GM18526 (cell line): ENCODE data around the gene CLIP1.

Source experiments
- POLR2A ChIP-seq: IDR thresholded peaks from 3 replicates; pipeline ENCODE4 v1.6.1; 2011; ENCODE audit not compliant: insufficient read length; ENCODE audit errors: extremely low read depth

CLIP1 gene

DNA sequence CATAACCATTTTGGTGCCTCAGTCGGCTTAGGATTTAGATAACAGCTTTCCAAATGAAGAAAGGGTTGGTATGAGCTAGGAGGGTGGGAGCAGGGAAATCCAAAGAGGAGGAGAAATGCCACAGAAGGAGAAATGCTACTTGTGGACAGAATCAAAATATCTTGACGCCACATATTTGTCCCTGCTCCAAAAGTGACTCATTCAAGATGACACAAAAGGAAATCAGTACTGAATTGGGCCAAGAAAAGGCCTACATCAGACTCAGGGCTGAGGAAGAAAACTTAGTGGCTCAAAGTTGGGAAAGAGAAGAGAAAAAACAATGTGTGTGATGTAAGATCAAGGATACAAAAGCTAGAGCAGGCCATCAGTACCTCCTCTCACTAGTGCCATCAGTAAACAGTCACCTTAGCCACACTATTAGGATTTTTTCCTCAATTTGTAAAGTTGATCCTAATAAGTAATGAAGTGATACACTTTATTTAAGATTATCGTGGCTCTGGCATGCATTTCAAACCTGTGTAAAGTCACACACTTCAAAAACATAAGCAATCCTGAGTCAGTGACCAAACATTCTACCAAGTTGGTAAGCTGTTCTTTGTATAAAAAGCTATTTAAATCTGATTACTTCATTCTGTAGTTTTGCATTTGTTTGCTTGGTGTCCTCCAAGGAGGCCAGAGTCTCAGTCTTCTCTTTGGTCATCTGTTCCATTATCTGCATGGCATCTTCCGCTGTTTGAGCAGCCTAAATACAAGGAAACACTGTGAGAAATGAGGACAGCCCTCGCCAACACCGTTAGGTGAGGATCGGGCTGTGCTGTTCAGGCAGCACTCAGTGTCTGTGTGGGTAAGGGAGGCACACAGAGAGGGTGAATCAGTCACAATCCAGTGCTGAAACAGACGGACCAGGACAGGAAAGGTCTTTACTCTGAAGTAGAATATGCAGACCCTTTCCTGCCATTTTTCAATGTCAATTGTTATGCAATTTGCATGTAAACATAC, 103.6 kb downstream of the CLIP1 start:
- TF ChIP-seq POLR2A, result no peak

DNA sequence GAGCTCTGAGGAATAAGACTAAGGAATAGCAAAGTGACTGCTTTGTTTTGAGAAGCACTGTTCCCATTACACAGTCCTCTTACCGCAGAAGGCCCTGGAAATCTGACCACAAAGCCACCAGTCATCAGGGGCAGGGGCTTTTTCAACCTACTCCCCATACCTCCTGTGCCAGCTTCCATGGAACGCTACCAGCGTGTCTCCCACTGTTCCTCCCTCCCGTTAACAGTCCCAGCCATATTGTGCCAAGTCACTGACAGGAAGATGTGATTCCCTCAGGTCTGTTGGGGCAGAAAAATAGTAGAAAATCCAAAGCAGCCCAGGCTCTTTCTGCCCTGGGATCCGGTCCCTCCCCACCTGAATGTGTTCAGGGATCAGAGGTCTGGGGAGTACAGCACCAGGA, 109.5 kb downstream of the CLIP1 start:
- TF ChIP-seq POLR2A, result no peak

DNA sequence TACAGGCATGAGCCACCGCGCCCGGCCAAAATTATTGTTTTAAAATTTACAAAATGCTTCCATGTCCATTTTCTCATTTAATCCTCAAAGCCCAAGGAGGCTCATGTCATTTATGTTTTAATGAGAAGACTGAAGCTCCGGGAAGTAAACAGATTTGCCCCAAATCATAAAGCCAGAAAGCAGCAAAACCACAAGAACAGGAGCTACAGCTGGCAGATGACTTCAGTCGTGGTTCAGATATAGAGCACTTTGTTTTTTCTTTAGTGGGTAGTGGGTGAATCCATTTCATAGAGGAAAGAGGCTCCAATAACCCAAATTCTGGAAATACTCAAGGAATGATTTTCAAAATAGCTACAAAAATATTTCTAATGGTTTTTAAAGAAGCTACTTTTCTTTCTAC, 110.8 kb downstream of the CLIP1 start:
- TF ChIP-seq POLR2A, result no peak

DNA sequence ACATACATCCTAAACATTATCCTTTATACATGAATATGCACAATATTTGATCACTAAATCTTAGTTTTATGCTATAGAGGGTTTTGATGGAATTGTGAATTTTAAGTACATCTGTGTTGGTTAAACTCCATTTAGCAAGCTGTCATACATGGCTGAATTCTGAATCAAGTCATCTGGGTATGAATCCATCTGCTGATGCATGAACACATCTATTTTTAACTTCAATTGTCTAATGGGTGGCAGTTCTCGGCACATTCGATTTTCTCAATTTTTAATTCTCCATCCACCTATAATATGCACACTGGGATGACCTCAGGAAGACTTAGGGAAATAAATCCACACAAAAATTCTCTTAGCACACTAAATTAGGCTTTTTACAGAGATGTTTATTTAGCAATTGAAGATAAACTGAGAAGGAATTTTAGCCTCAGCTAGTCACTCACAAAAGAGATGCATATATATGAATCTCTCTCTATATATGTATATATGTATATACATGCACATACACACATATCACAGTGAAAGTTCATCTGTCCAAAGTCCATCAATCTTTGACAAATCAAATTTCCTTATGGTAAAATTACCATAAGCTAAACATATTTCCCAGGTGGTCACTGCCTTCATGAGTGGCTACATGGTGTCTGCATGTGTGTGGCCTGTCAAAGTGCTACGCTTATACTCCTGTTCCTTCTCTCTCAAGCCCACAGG, 111.7 kb downstream of the CLIP1 start:
- no peak for TF ChIP-seq POLR2A

DNA sequence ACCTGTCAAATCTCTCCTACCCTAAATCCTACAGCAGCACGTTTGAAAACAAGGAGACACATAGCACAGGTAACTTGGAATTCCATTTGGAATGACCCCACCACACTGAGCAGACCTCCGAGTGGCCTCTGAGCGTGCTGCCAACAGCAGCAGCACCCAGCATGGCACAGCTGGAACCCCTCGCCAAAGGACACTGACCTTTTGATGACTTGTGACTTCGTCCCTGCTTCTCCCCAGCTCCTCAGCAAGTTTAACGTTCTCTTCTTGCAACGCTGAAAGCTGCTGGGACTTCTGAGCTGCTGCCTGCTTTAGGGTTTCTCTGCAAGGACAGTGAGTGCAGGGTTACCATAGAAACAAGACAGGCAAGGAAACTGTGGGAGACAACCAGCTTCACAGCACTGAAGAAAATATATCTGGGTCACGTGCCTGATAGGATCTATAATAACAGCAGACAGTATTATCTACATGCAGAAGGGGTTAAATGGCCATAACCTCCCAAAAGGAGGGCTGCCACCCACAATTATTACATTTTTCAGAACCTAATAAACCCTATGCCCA, 112.8 kb downstream of the CLIP1 start:
- TF ChIP-seq POLR2A, result no peak

DNA sequence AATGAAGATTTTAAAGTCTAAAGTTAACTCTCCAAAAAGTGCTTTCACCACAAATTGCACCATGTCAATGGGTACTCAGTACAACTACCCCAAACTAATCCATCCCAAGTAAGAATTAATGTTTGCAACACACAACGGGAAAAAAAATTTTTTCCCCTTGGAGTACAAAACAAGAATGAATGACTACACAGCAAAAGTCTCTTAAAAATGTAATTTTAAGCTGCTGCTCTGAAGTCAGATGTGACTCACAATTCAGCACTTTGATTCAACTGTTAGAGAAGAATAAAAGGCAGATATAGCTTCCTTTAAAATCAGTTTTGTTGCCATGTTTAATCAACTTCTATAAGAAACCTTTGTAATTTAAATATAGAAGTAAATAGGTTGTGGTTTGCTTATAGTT, 113.7 kb downstream of the CLIP1 start:
- no peak for TF ChIP-seq POLR2A

DNA sequence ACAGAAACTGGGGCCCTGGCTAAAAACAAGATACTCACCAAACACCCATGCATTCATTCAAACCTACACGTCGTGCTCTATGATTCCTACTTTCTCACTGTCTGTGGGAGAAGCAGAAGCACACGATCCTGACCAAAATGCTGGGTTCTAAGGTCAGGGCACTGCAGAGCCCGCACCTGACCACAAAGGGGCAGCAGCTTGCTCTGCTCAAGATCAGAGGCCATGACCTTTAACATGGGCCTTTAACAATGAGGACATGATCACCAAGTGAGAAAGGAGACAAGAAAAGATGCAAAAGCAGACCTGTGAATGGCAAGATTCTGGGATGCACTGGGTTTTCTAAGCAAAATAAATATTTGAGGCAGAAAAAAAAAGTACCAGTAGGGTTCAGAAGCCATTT, 116.1 kb downstream of the CLIP1 start:
- no peak for TF ChIP-seq POLR2A

DNA sequence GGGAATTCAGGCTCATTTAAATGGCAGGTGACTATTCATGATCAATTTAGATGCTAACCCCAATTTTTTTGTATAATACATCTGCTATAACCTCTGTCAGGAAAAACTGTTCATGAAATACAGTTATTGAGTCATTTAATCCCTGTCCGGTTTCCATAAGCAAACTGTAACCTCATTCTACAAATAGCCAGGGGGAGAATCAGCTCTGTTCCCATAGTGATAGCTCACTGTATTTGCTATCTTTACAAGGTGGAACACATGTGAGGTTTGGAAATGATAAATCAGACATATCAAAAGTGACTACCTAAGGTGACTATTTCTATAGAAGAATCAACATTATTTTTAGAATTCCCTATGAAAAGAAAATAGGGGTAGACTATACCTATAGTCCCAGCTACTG, 117.5 kb downstream of the CLIP1 start:
- no peak for TF ChIP-seq POLR2A

DNA sequence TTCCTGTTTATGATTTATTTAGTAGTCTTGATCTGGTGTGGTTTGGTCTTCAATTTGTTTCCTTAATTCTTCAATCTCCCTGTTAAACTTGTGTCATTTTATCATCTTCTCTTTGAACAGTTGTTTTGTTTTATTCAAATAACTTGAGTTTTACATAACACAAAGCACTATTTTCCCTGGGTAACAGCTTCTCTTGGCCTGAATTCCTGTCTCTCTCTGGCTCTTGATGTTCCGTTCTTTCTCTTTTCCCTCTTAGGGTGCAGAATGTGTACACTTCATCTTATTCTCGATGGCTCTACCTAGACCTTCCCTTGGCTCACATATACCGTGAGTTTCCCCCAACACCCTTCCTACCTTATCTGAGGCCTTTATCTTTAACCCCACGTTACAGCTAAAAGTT, 119.4 kb downstream of the CLIP1 start:
- TF ChIP-seq POLR2A, result no peak

DNA sequence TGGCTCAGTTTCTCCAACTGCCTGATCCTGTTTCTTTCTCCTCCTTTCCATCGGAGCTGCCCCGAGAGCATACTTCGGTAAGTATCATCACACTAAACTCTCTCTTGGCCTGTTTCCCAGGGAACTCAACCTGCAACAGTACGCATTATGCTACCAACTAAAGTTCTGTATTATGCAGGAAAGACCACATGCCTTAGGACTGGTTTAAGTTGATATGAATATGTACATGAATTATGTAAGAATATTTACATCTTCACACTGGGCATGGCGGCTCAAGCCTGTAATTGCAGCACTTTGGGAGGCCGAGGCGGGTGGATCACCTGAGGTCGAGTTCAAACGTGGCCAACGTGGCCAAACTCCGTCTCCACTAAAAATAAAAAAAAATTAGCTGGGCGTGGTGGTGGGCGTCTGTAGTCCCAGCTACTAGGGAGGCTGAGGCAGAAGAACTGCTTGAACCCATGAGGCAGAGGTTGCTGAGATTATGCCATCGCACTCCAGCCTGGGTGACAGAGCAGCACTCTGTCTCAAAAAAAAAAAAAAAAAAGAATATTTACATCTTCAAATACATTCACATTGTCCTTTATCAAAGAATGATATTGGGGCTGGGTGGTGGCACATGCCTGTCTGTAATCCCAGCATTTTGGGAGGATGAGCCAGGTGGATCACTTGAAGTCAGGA, 124.3 kb downstream of the CLIP1 start:
- no peak for TF ChIP-seq POLR2A

DNA sequence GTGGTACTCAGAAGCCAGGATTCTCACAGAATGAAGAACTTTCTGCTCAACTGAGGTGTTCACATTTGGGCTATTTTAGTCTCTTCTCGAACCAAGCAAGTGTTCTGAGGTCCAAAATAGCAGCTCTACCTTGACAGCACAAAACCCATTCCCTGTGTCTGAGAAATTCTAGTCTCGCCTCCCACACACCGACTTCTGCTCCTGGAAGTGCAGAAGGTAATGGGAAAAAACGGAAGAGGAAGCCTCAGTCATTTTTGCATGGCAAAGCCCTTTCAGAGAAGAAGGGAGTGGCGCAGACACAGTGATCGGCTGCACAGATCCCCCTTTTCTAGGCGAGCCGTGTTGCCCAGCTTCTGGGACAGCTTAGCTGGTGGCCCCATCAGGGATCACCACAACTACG, 125.0 kb downstream of the CLIP1 start:
- no peak for TF ChIP-seq POLR2A

DNA sequence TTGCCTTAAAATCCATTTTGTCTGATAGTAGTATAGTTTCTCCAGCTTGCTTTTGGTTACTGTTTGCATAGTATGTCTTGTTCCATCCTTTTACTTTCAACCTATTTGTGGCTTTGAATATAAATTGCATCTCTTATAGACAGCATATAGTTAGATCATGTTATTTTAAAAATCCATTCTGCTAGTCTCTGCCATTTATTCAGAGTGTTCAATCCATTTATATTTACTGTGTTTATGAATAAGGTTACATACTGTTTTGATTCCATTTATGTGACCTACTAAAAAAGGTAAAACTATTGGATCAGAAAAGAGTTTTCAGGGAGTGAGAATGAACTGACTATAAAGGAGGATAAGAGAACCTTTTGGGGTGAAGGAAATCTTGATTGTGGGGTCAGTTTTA, 126.6 kb downstream of the CLIP1 start:
- TF ChIP-seq POLR2A, result no peak

DNA sequence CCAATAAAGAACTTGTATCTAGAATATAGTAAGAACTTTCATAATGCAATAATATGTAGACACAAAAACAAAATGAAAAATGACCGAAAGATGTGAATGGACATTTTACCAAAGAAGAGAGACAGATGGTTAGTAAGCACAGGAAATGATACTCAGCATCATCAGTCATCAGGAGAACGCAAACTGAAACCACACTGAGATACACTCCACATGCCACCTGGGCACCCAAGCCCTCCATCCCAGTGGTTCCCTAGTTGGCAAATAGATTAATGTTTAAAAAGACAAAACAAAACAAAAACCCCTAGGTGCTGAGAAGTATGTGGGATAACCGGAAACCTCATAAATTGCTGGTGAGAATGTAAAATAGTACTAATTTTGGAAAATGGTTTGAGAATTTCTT, 129.4 kb downstream of the CLIP1 start:
- no peak for TF ChIP-seq POLR2A

DNA sequence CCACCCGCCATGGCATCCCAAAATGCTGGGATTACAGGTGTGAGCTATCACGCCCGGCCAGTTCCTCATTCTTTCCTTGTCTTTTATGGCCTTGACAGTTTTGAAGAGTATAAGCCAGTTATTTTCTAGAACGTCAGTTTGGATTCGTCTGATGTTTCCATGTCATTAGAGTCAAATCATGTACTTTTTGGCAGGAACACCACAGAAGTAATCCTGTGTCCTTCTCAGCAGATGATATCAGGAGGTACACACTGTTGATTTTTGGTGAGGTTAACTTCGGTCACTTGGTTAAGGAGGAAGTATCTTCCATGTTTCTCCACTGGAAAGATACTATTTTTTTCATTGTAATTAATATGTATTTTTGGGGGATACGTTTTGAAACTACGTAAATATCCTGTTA, 131.0 kb downstream of the CLIP1 start:
- no peak for TF ChIP-seq POLR2A

DNA sequence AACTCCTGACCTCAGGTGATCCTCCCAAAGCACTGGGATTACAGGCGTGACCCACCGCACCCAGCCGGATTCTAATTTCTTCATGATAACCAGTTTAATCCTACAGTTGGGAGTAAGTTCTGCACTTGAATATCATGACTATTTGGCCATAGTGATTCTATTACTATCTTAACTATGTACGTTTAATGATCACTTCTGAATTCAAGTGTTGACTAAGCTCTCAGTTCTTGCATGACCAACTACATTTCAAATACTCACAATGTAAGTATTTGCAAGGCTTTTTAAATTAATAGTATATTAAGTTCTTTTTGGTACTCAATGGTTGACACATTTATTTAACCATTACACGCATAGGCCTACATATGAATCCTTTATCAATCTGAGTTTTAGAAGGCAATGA, 138.8 kb downstream of the CLIP1 start:
- TF ChIP-seq POLR2A, result no peak
